ENCODE data around the gene TRIM28.

TRIM28 gene

DNA sequence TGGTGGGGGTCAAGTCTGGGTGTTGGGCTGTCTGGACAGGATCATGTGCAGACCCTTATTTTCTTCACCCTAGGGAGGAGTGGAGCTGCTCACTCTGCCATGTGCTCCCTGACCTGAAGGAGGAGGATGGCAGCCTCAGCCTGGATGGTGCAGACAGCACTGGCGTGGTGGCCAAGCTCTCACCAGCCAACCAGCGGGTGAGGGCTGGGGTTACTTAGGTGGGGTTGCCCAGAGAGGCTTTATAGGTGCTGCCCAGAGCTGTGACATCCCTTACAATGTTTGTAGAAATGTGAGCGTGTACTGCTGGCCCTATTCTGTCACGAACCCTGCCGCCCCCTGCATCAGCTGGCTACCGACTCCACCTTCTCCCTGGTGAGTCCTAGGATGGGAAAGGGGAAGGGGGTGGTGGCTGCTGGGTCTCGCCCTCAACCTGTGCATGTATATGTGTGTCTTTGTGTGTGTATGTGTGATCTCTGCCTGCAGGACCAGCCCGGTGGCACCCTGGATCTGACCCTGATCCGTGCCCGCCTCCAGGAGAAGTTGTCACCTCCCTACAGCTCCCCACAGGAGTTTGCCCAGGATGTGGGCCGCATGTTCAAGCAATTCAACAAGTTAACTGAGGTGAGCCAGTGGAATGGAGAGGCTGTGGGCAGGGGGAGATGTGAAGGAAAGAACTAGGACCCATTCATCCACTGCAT is 5.9 kb downstream of the TRIM28 start:
- no peak for DNase-seq

DNA sequence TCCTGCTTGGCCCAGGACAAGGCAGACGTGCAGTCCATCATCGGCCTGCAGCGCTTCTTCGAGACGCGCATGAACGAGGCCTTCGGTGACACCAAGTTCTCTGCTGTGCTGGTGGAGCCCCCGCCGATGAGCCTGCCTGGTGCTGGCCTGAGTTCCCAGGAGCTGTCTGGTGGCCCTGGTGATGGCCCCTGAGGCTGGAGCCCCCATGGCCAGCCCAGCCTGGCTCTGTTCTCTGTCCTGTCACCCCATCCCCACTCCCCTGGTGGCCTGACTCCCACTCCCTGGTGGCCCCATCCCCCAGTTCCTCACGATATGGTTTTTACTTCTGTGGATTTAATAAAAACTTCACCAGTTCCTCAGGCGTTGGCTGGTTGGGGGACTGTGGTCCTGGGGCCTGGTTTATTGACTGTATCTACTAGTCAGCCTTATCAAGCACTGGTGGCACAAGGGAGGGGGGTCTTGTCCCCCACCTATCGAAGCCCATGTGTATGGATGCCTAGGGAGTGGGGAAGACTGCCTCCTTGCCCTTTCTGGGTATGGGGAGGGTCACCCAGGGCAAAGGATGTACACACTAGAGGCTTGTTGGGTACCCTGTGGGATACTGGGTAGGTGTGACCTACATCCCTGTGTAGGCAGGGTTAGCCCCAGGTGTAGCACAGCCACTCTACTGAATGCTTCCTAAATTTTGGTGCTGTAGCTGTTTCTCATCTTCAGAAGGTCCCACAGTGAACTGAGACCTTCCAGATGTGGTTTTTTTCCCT is 6.7 kb downstream of the TRIM28 start:
- DNase-seq: no peak

DNA sequence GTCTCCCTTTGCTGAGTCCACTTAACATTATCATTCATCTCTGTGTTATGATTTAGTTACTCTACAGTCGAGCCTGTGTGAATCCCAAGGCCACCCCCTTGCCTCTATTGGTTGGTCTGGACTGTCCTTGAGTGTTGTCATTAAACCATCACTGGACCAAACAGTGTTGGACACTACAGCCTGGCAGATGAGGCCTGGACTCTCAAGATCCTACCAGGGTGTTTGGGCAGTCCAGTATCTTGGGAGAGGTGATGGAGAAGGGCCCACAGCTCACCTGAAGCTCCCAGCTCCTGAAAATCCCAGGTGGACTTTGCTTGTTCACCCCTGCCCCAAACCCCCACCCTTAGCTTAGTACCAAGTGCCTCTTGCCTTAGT is 7.2 kb downstream of the TRIM28 start:
- DNase-seq: no peak

DNA sequence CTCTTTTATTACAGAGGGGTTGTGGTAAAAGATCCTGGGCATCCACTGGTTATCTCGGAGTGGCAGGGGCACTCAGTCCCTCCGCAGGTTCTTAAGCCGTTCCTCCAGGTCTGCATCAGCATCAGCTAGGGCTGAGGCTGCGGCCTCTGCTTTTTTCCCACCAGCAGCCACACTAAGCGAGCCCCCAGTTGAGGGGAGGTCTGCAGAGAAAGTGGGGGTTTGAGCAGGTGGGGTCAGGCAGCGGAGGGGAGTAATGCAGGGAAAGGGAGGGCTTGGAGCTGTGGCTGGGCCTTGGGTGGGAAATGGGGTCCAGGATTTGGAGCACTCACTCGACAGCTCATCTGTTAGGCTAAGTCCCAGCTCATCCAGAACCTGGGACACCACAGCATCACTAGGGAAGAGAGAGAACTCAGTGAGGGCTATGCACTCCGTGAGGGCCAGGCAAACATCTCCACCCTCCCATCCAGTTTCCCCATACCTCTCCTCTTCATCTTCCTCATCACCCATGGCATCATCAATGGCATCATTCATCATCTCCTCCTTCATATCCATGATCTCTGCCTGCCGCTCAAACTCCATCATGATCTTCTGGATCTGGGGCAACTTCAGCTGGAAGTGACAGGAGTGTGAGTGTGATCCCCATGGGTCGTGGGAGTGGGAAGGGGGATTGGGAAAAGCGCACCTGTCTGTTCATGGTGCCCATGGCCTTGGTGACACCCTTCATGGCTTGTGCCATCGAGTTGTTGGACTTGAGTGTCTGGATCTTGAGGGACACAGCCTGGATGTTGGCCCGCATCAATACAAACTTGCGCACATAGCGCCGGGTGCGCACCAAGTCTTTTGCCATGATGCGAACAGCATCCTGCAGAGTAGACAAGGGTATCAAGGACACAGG is 8.0 kb downstream of the TRIM28 start:
- DNase-seq: no peak

DNA sequence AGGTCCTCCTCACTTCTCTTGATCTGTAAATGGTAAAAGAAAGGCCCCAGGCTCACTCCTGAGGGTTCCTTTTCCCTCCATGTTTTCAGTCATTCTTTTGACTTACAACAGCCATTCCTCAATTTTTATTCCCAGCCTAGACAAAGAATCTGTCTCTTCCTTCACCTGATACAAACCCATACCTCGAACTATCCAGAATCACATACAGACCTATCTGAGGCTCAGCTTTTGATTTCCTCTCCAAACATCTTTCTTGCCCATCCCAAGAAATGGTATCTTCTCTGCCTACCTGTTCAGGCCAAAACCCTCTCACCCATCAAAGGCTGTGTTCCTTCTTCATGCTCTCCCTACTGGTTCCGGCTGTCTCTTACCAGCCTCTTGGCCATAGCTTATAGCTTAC is 8.8 kb downstream of the TRIM28 start:
- DNase-seq: no peak

DNA sequence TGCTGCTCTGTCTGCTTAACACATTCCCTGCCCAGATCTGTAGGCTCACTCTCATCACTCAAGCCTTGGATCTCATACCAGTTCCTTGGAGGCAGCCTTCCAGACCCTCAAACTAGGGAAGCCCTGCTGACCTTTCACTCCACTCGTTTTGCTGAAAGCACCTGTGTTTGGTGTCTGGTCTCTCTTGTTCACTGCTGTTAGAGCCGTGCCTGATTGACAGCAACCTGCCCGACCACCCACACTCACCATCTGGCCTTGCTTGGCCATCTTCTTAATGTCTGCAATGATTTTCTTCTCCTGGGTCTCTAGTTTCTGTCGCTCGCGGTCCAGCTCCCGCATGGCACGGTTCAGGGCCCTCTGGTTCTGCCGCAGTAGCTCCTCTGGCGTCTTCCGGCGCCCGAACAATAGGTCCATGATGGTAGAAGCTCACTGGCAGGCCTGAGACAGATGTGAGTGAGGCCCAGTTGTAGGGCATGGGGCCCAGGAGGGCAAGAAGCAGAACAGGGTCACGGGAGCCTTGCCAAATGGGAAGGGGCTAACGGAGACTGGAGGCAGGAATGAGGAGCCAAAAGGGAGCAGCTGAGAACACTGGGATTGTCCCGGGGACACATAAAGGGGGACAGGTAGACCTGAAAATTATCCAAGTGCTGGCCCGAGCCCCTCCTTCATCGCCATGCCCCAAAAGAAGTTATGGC is 10.1 kb downstream of the TRIM28 start:
- DNase-seq: no peak

DNA sequence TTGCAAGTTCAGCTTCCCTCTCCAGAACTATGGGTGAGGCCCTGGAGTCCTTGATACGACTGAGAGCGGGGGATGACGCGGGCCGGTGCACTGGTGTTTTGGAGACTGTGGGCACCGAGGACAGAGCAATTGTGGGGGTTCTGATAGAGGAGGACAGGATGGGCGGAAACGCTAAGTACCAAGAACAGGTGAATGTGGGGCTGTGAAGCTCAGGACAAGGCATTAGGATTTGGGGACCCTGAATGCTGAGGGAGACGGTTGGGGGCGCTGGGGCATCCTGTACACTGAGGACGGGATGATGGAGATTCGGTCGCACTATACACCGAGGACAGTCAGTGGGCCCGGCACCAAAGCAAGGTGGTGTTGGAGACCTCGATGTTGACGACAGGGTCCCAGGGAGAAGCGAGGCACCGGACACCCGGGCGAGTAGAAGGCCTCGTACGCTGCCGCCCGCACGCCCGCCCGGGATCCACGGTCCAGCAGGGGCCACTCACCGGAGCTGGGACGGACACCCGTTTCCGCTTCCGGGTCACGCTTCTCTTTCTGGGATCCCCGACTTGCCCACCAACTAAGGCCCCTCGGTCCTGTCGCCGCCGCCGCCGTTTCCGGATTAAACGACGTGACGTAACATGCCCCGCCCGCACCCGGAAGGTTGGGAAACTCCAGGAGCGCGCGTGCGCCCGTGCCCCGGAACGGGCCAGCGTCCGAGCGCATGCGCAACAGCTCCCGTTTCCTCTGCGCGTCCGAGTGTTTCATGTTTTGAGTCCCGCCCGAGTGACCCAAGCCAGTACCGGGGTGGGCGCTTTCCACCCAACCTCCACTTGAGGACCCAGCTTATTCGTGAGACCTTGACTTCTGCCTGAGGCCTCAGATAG is 10.9 kb downstream of the TRIM28 start, which contains the start of gene CHMP2A:
Gene CHMP2A, minus strand, starts transcription at position 612 of the 875 bp plus-strand sequence. CDS start 893 bp downstream, outside the sequence.
- DNase-seq: no peak

DNA sequence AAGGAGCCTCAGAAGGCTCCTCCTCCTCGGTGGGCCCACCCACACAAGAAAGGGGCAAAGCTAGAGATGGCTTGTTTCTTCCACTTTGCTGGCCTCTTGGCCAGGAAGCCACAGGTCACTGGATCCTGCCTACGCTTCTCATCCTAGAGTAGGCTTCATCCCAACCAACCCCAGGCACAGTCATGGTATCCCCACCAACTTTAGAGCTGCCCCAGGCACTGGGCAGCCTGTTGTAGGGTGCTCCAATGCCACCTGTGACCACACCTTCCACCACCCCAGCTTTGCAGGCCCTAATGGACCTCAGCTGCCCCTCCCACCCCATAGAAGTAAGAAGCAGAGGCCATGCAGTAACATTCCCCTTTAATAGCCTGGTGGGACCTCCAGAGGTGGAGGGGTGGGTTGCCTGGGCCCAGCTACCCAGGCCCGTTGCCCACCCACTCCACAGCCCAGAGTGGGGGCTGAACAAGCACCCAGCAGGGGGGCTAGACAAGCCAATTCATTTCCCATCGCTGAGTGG is 11.6 kb downstream of the TRIM28 start:
- no peak for DNase-seq

DNA sequence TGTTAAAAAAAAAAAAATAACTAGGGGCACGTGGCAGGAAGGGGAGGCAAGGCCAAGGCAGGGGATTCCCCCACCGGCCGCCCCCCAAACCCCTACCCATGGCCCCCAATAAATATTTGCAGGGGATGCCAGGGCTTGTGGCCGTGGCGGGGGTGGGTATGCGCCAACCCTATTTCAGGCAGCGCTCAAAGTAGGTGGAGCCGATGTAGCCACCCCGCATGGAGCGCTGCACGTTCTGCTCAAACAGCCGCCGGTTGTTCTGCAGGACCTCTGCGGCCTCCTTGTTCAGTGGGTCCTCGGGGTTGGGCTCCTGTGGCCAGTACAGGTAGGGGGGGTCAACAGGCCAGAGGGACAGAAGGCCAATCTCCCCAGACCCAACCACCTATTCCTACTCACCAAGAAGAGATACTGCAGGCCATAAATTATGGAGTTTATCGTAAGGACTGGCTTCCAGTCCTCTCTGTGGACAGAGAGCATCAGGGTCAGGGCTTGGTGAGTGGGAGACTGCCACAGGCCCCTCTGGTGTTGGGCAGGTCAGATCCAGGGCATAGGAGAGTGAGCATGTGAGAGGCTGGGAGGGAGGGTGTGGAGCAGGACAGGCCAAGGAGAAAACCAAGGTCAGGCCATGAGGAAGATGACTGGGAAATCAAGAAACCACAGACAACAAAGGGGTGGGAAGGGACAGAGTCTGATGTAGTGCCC is 12.2 kb downstream of the TRIM28 start:
- DNase-seq: no peak

DNA sequence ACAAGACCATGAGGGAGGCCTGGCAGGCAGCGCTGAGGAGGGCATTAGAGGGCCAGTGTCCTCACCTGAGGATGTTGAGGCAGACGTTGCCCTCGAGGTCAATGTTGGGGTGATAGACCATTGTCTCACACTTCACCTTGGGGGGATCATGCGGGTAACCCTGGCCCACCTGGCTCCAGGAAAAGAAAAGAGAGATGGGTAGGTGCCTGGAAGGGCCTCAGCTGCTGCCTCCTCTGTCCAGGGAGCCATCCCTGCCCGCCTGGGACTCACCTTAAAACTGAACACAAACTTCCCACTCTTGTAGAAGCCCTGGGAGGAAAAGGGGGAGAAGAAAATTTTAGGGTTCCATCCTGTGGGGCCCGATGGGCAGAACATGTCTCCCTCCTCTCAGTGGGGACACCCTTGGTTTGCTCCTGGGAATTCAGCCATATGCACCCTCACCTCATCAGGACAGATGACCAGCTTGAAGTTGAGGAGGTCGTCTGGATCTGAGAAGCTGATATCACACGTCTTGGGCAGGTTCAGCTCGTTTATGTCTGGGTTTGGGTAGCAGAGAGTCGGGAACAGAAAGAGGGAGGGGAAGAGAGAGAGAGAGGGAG is 12.9 kb downstream of the TRIM28 start:
- DNase-seq: no peak

DNA sequence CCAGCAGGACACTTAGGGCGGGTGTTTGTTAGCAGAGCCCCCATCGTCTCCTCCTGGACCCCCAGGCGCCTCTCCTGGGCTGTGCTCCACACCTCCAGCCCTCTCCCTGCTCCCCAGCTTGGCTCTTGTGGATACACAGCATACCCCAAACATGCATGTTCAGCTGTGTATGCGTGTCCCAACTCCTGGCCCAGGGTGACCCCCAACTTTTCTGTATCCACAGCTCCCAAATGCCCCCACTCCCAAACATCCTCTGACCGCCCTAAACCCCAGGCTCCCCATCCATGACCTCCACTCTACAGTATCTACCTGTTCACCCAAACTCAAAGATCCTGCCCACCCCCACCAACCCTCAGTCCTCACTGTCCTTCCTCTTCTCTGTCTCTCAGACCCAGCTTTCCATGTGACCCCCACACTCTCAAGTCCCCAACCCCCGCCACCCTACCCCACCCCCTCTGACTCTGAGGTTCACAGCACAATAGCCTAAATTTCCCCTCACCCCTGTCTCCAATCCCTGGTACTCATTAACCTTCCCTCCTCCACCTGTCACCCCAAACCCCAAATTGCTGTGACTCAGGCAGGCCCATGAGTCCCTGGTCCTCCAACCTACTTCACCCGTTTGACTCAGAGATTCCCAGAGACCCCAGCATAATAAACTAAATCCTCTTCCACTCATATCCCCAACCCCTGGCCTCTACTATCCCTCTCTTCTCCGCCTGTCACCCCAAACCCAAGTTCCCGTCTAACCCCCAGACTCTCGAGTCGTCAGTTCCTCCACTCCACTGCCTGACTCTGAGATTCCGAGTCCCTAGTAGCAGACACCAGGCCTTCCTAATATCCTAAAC is 13.6 kb downstream of the TRIM28 start:
- no peak for DNase-seq

DNA sequence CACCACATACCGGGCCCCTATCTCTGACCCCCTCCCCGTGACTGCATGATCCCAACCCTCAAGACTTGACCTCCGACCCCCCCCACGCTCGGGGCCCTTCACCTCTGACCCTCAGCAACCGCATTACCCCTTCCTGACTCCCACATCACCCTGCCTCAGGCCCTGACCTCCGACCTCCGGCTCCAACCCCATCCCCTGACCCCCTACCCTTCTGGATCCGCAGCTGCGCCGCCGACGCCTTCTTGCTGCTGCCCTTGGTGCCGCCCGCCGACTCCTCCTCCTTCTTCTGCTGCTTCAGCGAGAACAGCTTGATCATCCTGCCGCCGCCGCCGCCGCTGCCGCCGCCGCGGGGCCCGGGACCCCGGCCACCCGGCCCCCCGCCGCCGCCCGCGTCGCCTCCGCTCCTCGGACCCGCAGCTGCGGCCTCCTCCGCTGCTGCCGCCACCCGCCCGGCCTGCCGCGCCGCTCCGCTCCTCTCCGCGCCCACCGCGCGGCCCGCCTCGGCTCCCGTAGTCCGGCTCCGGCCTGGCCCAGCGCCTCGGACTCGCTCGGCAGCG is 14.3 kb downstream of the TRIM28 start, which contains the start of gene UBE2M:
Gene UBE2M, minus strand, starts transcription at position 546 of the 557 bp plus-strand sequence. Its CDS starts 230 bp downstream, at position 316.
- DNase-seq: no peak

DNA sequence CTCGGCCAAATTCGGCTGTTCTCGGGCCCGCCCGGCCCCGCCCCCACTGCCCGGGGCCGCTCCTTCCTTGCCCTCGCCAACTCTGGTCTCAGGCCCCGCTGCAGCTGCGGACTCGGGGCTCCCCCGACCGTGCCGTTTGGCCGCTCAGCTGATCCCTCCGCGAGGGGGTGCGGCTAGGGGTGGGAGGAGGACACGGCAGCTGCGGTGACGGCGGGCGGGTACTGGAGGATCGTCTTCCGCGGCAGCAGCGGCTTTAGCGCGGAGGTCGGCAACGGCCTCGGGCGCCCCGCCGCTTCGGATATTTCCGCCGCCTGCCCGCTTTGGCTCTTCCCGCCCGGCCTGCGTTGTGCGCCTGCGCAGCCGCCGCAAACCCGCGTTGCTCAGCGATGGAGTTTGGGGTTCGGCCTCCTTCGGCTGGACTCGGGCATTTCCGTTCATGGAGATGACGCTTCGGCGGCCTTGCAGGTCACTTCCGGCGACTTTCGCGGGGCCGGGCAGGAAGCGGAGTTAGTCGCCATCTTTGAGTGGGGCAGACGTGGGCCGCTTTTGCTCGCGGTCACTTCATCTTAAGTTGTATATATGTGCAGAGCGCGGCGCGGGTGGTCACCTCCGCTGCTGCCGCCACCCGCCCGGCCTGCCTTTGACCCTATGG is 14.9 kb downstream of the TRIM28 start:
- DNase-seq: no peak

DNA sequence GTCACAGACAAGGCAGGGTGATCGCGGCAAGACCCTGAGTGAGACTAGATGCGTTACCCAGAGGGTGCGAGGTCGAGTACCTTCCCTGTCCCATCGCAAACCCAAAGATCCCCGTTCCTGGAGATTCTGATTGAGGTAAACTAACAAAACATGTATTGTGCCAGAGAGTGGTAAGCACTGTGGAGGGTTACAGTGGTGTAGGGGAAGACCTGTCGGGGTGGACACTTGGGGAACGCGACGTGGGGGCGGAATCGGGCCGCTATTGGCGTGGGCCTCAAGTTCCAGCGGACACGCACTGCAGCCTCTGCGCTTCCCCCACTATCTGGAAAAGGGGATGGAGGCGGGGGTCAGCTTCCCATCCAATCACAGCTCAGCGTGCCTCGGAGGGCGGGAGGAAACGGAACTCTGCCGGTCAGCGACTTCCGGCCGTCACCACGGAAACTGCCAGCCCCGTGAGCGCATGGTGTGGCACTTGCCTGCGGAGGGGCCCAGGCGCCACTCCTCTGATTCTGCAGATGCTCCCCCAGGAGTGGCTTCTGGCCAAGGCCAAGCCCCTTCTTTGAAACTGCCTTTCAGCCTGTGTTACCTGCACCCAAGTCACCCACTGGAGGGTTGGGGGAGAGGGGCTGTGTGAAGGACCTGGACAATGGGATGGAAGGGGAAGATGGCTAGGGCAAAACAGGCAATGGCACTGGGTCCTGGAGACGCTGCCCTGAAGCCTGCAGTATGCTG is 15.6 kb downstream of the TRIM28 start:
- DNase-seq: no peak

DNA sequence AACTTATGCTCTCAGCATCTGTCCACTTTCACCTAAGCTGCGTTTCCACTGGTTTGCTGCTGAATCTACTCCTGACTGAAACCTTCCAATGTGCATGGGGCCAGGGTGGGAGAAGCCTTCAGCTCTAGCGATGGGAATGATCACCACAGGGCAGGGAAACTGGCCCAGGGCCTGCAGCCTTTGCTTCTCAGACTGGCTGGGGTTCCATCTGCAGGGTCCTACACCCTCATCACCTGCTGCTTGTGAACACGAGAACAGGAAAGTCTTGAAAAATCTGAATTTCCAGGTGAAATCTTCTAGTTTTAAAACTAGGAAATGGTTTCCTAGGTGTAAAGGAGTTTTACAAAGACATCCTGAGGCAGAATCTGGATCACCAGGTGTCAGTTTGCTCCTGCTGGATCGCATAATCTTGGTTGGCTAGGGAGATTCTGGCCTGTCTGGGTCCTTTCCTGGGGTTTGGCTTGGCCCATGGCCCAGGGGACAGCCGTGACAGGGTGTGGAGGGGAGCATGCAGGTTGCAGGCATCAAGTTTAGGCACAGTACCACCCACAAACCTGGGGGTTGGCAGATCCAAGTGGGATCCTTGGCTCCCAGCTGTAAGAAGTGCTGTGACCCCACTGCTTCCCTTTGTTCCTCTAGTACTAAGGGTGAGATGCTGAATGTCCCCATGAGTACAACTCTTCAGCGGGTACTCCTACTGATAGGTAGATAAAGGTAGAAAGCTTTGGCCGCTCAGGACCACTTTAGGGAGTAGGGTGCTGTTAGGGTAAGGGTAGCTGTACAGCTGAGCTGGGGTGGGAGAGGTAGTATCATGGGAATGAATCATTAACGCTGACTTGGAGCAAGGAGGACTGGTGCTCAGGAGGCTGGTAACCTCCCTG is 16.4 kb downstream of the TRIM28 start:
- no peak for DNase-seq

DNA sequence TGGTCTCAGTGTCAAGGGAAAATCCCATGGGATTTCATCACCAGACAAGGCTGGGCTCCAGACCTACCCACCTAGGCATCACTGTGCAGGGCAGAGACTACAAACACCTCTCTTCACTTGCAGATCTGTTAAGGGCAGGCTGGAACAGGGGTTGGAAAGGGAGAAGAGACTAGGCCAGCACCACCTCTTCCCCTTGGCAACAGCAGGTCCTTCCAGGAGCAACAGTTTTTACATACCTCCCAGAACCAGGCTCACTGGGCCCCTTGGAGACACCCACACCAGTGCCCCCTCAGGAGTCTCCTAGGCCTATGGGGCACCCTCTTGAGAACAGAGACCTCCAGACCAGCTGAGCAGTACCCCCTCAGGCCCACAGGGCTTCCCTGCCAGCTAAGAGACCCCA is 17.1 kb downstream of the TRIM28 start:
- no peak for DNase-seq

Measured in NCI-H446 (cell line).